ENCODE measurements around the gene LSM3.

GRCh38 chr3:14221902-14222301, 43.3 kb downstream of the LSM3 start:
- TF ChIP-seq CTCF (IDR thresholded peaks at IDR 0.05 in 2 of 3, conservative IDR thresholded peaks at IDR 0.05 in 1 of 3; ENCODE audit: borderline replicate concordance in 1 of 3, insufficient read depth in 1 of 3, low read depth in 2 of 3, low read length in 2 of 3) (no peak), REST (IDR thresholded peaks at IDR 0.05; ENCODE audit: low read depth) (no peak), EZH2 (IDR thresholded peaks at IDR 0.05) (no peak), YY1 (IDR thresholded peaks at IDR 0.05; ENCODE audit: extremely low read depth, insufficient replicate concordance, low read depth, low read length) (no peak), POLR2A (IDR thresholded peaks at IDR 0.05; ENCODE audit: borderline replicate concordance, extremely low read depth, insufficient read depth, insufficient read length) (no peak), POLR2AphosphoS5 (IDR thresholded peaks at IDR 0.05; ENCODE audit: low read depth, low read length) (no peak), ZNF274 (IDR thresholded peaks at IDR 0.05; ENCODE audit: low read depth, low read length) (no peak), RAD21 (IDR thresholded peaks at IDR 0.05; ENCODE audit: low read depth) (no peak), EZH2phosphoT487 (IDR thresholded peaks at IDR 0.05; ENCODE audit: borderline replicate concordance) (no peak), ZBTB33 (IDR thresholded peaks at IDR 0.05; ENCODE audit: extremely low read depth, insufficient replicate concordance, low read length) (no peak), EGR1 (IDR thresholded peaks at IDR 0.05; ENCODE audit: low read depth) (no peak), SP1 (IDR thresholded peaks at IDR 0.05; ENCODE audit: low read depth) (no peak)

Measured in HCT116 (cell line).